GM21786 (cell line): ENCODE results near the gene TPM2.

Experiments used
- ATAC-seq: cut with Tn5 transposase; IDR thresholded peaks from one replicate; pipeline ENCODE4 v1.9.1; 2021; ENCODE audit not compliant: unreplicated experiment

Gene TPM2

GRCh38 chr9:35689542-35690293 is at the start of gene TPM2:
TSS of gene TPM2 (minus strand) at chr9:35689925. CDS start at chr9:35689817, 108 bp downstream.
- ATAC-seq: no peak

GRCh38 chr9:35738924-35739323 is 49.2 kb upstream of the TPM2 start:
- no peak for ATAC-seq

- ATAC-seq: no peak
Observed at GRCh38 chr9:35738186-35738585, 48.5 kb upstream of the TPM2 start.

GRCh38 chr9:35737143-35737542 is 47.4 kb upstream of the TPM2 start:
- ATAC-seq: no peak

- no peak for ATAC-seq
Observed at GRCh38 chr9:35736201-35736633, 46.5 kb upstream of the TPM2 start.

- no peak for ATAC-seq
Observed at GRCh38 chr9:35734096-35734495, 44.4 kb upstream of the TPM2 start.

GRCh38 chr9:35732800-35733541 is 43.2 kb upstream of the TPM2 start:
- ATAC-seq: no peak

- peak; percentile 78 for ATAC-seq
Observed at GRCh38 chr9:35732185-35732799, 42.6 kb upstream of the TPM2 start, which contains the start of the genes CREB3 and TLN1. TSS of gene CREB3 (plus strand) at chr9:35732666. CDS start at chr9:35732773, 107 bp downstream. TSS of gene TLN1 (minus strand) at chr9:35732195. CDS start at chr9:35725694, 6,501 bp downstream.

GRCh38 chr9:35731415-35732184 is 41.9 kb upstream of the TPM2 start:
- ATAC-seq: no peak

GRCh38 chr9:35730486-35730854 is 40.7 kb upstream of the TPM2 start:
- ATAC-seq: no peak

- no peak for ATAC-seq
Observed at GRCh38 chr9:35729700-35730485, 40.2 kb upstream of the TPM2 start.

GRCh38 chr9:35729101-35729500 is 39.4 kb upstream of the TPM2 start:
- no peak for ATAC-seq

GRCh38 chr9:35728041-35728971 is 38.6 kb upstream of the TPM2 start:
- peak; percentile 19 for ATAC-seq

- no peak for ATAC-seq
Observed at GRCh38 chr9:35727676-35728040, 37.9 kb upstream of the TPM2 start.

- peak; percentile 43 for ATAC-seq
Observed at GRCh38 chr9:35726931-35727330, 37.2 kb upstream of the TPM2 start.

GRCh38 chr9:35725362-35725761 is 35.6 kb upstream of the TPM2 start:
- ATAC-seq: no peak

- ATAC-seq: no peak
Observed at GRCh38 chr9:35723908-35724307, 34.2 kb upstream of the TPM2 start.

- ATAC-seq: no peak
Observed at GRCh38 chr9:35723426-35723825, 33.7 kb upstream of the TPM2 start.

- no peak for ATAC-seq
Observed at GRCh38 chr9:35719546-35719945, 29.8 kb upstream of the TPM2 start.
